Astrocyte (in vitro differentiated cells and primary cell): ENCODE results near the gene NXPH3. TPM values are rescaled to one million over a fixed set of nuclear protein-coding genes. Genes with fewer than 3 reads are reported as not detected.
A peak's percentile ranks its signal among the peaks of the same experiment; 100 is the strongest.

ENCODE experiments used
- DNase-seq: peaks from one replicate; pipeline ENCODE4 v3.0.0-alpha.2; 2010; ENCODE audit warnings: low read depth
- FAIRE-seq: peaks from 2 replicates; lab custom pipeline; 2011; peaks lifted over from hg19 to GRCh38; lab: Jason Lieb, UNC
- H2AFZ ChIP-seq: 2 replicates; pipeline ENCODE4 v1.6.0; 2012; ENCODE audit warnings: low read depth, low read length, inconsistent platforms
- H3K27ac ChIP-seq: 2 replicates; pipeline ENCODE4 v1.5.1; 2011; ENCODE audit warnings: low read depth, low read length, inconsistent platforms
- H3K27me3 ChIP-seq: 2 replicates; pipeline ENCODE4 v1.6.0; 2011; ENCODE audit warnings: low read length, inconsistent platforms; ENCODE audit not compliant: insufficient read depth
- H3K36me3 ChIP-seq: 2 replicates; pipeline ENCODE4 v1.5.1; 2011; ENCODE audit warnings: low read length, inconsistent platforms; ENCODE audit not compliant: insufficient read depth
- H3K4me1 ChIP-seq: 2 replicates; pipeline ENCODE4 v1.5.1; 2011; ENCODE audit warnings: low read length, inconsistent platforms; ENCODE audit not compliant: insufficient read depth
- H3K4me2 ChIP-seq: 2 replicates; pipeline ENCODE4 v1.6.0; 2012; ENCODE audit warnings: low read length, inconsistent platforms
- H3K4me3 ChIP-seq: 2 replicates; pipeline ENCODE4 v1.5.1; 2011; ENCODE audit warnings: low read depth, mild to moderate bottlenecking, low read length, inconsistent platforms; ENCODE audit not compliant: insufficient read depth
- H3K79me2 ChIP-seq: 2 replicates; pipeline ENCODE4 v1.6.0; 2012; ENCODE audit warnings: mild to moderate bottlenecking, low read length, inconsistent platforms; ENCODE audit not compliant: insufficient read depth
- H3K9ac ChIP-seq: 2 replicates; pipeline ENCODE4 v1.6.0; 2012; ENCODE audit warnings: mild to moderate bottlenecking, low read length, inconsistent platforms
- H3K9me3 ChIP-seq: 2 replicates; pipeline ENCODE4 v1.5.1; 2012; ENCODE audit warnings: low read depth, mild to moderate bottlenecking, low read length, inconsistent platforms; ENCODE audit not compliant: insufficient read depth
- H4K20me1 ChIP-seq: 2 replicates; pipeline ENCODE4 v1.6.0; 2012; ENCODE audit warnings: low read length, inconsistent platforms; ENCODE audit not compliant: insufficient read depth
- H3K27ac Mint-ChIP-seq: one replicate; pipeline ENCODE4 v1.8.0; 2021; ENCODE audit warnings: mild to moderate bottlenecking, mixed read lengths; ENCODE audit not compliant: unreplicated experiment
- H3K27me3 Mint-ChIP-seq: one replicate; pipeline ENCODE4 v1.8.0; 2021; ENCODE audit warnings: low read depth, mixed read lengths; ENCODE audit not compliant: unreplicated experiment
- H3K36me3 Mint-ChIP-seq: one replicate; pipeline ENCODE4 v1.8.0; 2021; ENCODE audit warnings: low read depth, mixed read lengths; ENCODE audit not compliant: unreplicated experiment
- H3K4me1 Mint-ChIP-seq: one replicate; pipeline ENCODE4 v1.8.0; 2021; ENCODE audit warnings: low read depth, mixed read lengths; ENCODE audit not compliant: unreplicated experiment
- H3K4me3 Mint-ChIP-seq: one replicate; pipeline ENCODE4 v1.8.0; 2021; ENCODE audit warnings: mild to moderate bottlenecking, moderate library complexity, mixed read lengths; ENCODE audit not compliant: unreplicated experiment
- H3K9me3 Mint-ChIP-seq: one replicate; pipeline ENCODE4 v1.8.0; 2021; ENCODE audit warnings: mild to moderate bottlenecking, mixed read lengths; ENCODE audit not compliant: unreplicated experiment
- CTCF ChIP-seq: IDR thresholded peaks from 2 replicates; pipeline ENCODE4 v1.5.1; 2011; ENCODE audit warnings: low read depth, mild to moderate bottlenecking, inconsistent platforms, low read length, moderate library complexity; ENCODE audit not compliant: insufficient read depth
- EZH2 ChIP-seq: IDR thresholded peaks from 2 replicates; pipeline ENCODE4 v1.6.1; 2012; ENCODE audit warnings: mild to moderate bottlenecking, low read length, inconsistent platforms; ENCODE audit not compliant: insufficient read depth
- total RNA-seq: library from RNA; stranded (reverse); gene quantifications from 2 replicates; pipeline ENCODE4 v1.2.1, GENCODE V29; 2021

The NXPH3 gene
- total RNA-seq, 1 donor from 2014 or later, result 0.43 TPM

- H3K4me1 Mint-ChIP-seq, result no peaks in the 10 kb centered on the region
- no peak overlapping the region for H3K9ac ChIP-seq
- FAIRE-seq, result peak; percentile 5
- H3K9me3 Mint-ChIP-seq, result no peaks in the 10 kb centered on the region
- no peak overlapping the region for H3K27ac Mint-ChIP-seq
- H3K36me3 ChIP-seq, result peaks cover 13% of the 10 kb centered on the region
- H3K9me3 ChIP-seq, result no peaks in the 10 kb centered on the region
- H3K4me1 ChIP-seq, result no peaks in the 10 kb centered on the region
- H3K27me3 ChIP-seq, result no peaks in the 10 kb centered on the region
- H3K27me3 Mint-ChIP-seq, result no peaks in the 10 kb centered on the region
- H2AFZ ChIP-seq, result no peak overlapping the region
- no peak for TF ChIP-seq CTCF
- TF ChIP-seq EZH2, result no peak
- no peak overlapping the region for H3K4me3 Mint-ChIP-seq
- no peak overlapping the region for H3K4me3 ChIP-seq
- H3K4me2 ChIP-seq, result no peak overlapping the region
- H3K36me3 Mint-ChIP-seq, result peaks cover 24% of the 10 kb centered on the region
- H4K20me1 ChIP-seq, result peaks cover 19% of the 10 kb centered on the region
- H3K27ac ChIP-seq, result no peak overlapping the region
- DNase-seq, result peak; percentile 89
- H3K79me2 ChIP-seq, result peaks cover 5% of the 10 kb centered on the region
These were observed 41.0 kb downstream of the NXPH3 start for GRCh38 chr17:49616601-49617131.

- Histone ChIP-seq H3K9ac (no peak overlapping the region), H3K27ac (peak overlapping the region; percentile 35), H3K27me3 (no peaks in the 10 kb centered on the region), H3K4me1 (no peaks in the 10 kb centered on the region), H4K20me1 (peaks cover 21% of the 10 kb centered on the region), H3K4me2 (no peak overlapping the region), H3K36me3 (peaks cover 13% of the 10 kb centered on the region), H3K79me2 (peaks cover 5% of the 10 kb centered on the region), H3K9me3 (no peaks in the 10 kb centered on the region), H2AFZ (no peak overlapping the region), H3K4me3 (no peak overlapping the region)
- Mint-ChIP-seq H3K27me3 (no peaks in the 10 kb centered on the region), H3K27ac (no peak overlapping the region), H3K4me1 (no peaks in the 10 kb centered on the region), H3K9me3 (no peaks in the 10 kb centered on the region), H3K36me3 (peaks cover 24% of the 10 kb centered on the region), H3K4me3 (no peak overlapping the region)
- DNase-seq (peak; percentile 78), FAIRE-seq (no peak)
- TF ChIP-seq CTCF, result no peak
These were observed 42.4 kb downstream of the NXPH3 start for GRCh38 chr17:49618028-49618611.

- DNase-seq (no peak), FAIRE-seq (no peak)
- no peak overlapping the region for H3K9ac ChIP-seq
- peaks cover 31% of the 10 kb centered on the region for H4K20me1 ChIP-seq
- H3K4me2 ChIP-seq, result no peak overlapping the region
- Mint-ChIP-seq H3K27me3 (no peaks in the 10 kb centered on the region), H3K4me3 (no peak overlapping the region), H3K4me1 (no peaks in the 10 kb centered on the region), H3K27ac (no peak overlapping the region), H3K9me3 (no peaks in the 10 kb centered on the region), H3K36me3 (peaks cover 14% of the 10 kb centered on the region)
- peaks cover 20% of the 10 kb centered on the region for H3K79me2 ChIP-seq
- TF ChIP-seq EZH2 (no peak), CTCF (no peak)
- no peak overlapping the region for H2AFZ ChIP-seq
- no peak overlapping the region for H3K4me3 ChIP-seq
- peaks cover 13% of the 10 kb centered on the region for H3K36me3 ChIP-seq
- no peaks in the 10 kb centered on the region for H3K9me3 ChIP-seq
- no peaks in the 10 kb centered on the region for H3K4me1 ChIP-seq
- H3K27ac ChIP-seq, result no peak overlapping the region
- H3K27me3 ChIP-seq, result no peaks in the 10 kb centered on the region
These were observed 45.7 kb downstream of the NXPH3 start for GRCh38 chr17:49621420-49621819.
